ENCODE results near the gene ISG15.
"Not testable (repeated sequence)": the region's sequence is repeated elsewhere in the genome, so short reads cannot be mapped to it uniquely, and the experiment has no call there.

DNA sequence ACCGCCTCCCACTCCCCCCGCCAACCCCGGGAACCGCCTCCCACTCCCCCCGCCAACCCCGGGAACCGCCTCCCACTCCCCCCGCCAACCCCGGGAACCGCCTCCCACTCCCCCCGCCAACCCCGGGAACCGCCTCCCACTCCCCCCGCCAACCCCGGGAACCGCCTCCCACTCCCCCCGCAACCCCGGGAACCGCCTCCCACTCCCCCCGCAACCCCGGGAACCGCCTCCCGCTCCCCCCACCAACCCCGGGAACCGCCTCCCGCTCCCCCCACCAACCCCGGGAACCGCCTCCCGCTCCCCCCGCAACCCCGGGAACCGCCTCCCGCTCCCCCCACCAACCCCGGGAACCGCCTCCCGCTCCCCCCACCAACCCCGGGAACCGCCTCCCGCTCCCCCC, 36.5 kb upstream of the ISG15 start:
- TF ChIP-seq, protein P1, sequence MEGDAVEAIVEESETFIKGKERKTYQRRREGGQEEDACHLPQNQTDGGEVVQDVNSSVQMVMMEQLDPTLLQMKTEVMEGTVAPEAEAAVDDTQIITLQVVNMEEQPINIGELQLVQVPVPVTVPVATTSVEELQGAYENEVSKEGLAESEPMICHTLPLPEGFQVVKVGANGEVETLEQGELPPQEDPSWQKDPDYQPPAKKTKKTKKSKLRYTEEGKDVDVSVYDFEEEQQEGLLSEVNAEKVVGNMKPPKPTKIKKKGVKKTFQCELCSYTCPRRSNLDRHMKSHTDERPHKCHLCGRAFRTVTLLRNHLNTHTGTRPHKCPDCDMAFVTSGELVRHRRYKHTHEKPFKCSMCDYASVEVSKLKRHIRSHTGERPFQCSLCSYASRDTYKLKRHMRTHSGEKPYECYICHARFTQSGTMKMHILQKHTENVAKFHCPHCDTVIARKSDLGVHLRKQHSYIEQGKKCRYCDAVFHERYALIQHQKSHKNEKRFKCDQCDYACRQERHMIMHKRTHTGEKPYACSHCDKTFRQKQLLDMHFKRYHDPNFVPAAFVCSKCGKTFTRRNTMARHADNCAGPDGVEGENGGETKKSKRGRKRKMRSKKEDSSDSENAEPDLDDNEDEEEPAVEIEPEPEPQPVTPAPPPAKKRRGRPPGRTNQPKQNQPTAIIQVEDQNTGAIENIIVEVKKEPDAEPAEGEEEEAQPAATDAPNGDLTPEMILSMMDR (IDR thresholded peaks at IDR 0.05; ENCODE audit: insufficient read depth, low read length, poor library complexity, severe bottlenecking): not testable (repeated sequence)
- TF ChIP-seq EZH2phosphoT487 (conservative IDR thresholded peaks at IDR 0.05; ENCODE audit: low read length): not testable (repeated sequence)

All from SU-DHL-6 (cell line).